Measurements from ENCODE around the gene DYNC1I1. TPM values are rescaled to one million over a fixed set of nuclear protein-coding genes. Genes with fewer than 3 reads are reported as not detected.

DYNC1I1 gene
- total and polyA plus RNA-seq, 8 donors = 1.6 to 16.0 (median 9.6) TPM

- intact Hi-C loops (cut with DNase I) = no loop called here
- no peak for TF ChIP-seq CTCF (IDR thresholded peaks at IDR 0.05)
- H3K9me3 ChIP-seq = no peaks in the 10 kb centered on the region
- no peak overlapping the region for H3K4me3 ChIP-seq
- H3K4me1 ChIP-seq = no peaks in the 10 kb centered on the region
- no peak for DNase-seq
- no peak for ATAC-seq
- H3K27ac ChIP-seq = no peak overlapping the region
- H3K36me3 ChIP-seq = no peaks in the 10 kb centered on the region
- H3K27me3 ChIP-seq = no peaks in the 10 kb centered on the region
These were observed 26.1 kb downstream of the DYNC1I1 start for GRCh38 chr7:95798401-95798930.

- no peak for TF ChIP-seq CTCF (IDR thresholded peaks at IDR 0.05)
- no peak overlapping the region for H3K27ac ChIP-seq
- no peak for ATAC-seq
These were observed 28.4 kb downstream of the DYNC1I1 start for GRCh38 chr7:95800787-95801186.

GRCh38 chr7:95802270-95802669 lies 29.9 kb downstream of the DYNC1I1 start:
- Histone ChIP-seq H3K27me3 (no peaks in the 10 kb centered on the region), H3K4me3 (no peak overlapping the region), H3K9me3 (no peaks in the 10 kb centered on the region), H3K36me3 (no peaks in the 10 kb centered on the region), H3K27ac (no peak overlapping the region), H3K4me1 (no peaks in the 10 kb centered on the region)
- DNase-seq (no peak), ATAC-seq (no peak)
- intact Hi-C loops (cut with DNase I) = no loop called here
- no peak for TF ChIP-seq CTCF (IDR thresholded peaks at IDR 0.05)

More at GRCh38 chr7:95800787-95801186, 28.4 kb downstream of the DYNC1I1 start:
- H3K9me3 ChIP-seq = no peaks in the 10 kb centered on the region
- no peaks in the 10 kb centered on the region for H3K36me3 ChIP-seq
- intact Hi-C loops (cut with DNase I) = no loop called here
- H3K4me3 ChIP-seq = no peak overlapping the region
- no peak for DNase-seq
- H3K4me1 ChIP-seq = no peaks in the 10 kb centered on the region
- H3K27me3 ChIP-seq = no peaks in the 10 kb centered on the region

- no peak for TF ChIP-seq CTCF (IDR thresholded peaks at IDR 0.05)
- intact Hi-C loops (cut with DNase I) = no loop called here
- ATAC-seq = no peak
- Histone ChIP-seq H3K4me3 (no peak overlapping the region), H3K36me3 (no peaks in the 10 kb centered on the region), H3K9me3 (no peaks in the 10 kb centered on the region), H3K27me3 (no peaks in the 10 kb centered on the region), H3K27ac (no peak overlapping the region), H3K4me1 (no peaks in the 10 kb centered on the region)
- DNase-seq = no peak
These were observed 31.7 kb downstream of the DYNC1I1 start for GRCh38 chr7:95804052-95804451.

GRCh38 chr7:95805909-95806308 lies 33.6 kb downstream of the DYNC1I1 start:
- Histone ChIP-seq H3K9me3 (no peaks in the 10 kb centered on the region), H3K4me1 (no peaks in the 10 kb centered on the region), H3K4me3 (no peak overlapping the region), H3K36me3 (no peaks in the 10 kb centered on the region), H3K27ac (no peak overlapping the region), H3K27me3 (no peaks in the 10 kb centered on the region)
- intact Hi-C loops (cut with DNase I) = no loop called here
- no peak for TF ChIP-seq CTCF (IDR thresholded peaks at IDR 0.05)
- ATAC-seq (no peak), DNase-seq (no peak)
